Stimulated activated CD4-positive, alpha-beta T cell treated with anti-CD3 and anti-CD28 coated beads, Interleukin-12 subunit alpha, Interleukin-12 subunit beta, amount 100 ng/mL, for 48 hours (primary cell): ENCODE data around the gene YPEL3.

Experiments used
- DNase-seq, 3 donors: peaks; one replicate each; pipeline ENCODE4 v3.0.0-alpha.2; 2020; ENCODE audit warnings: low read depth in 2 of 3, low spot score in 1 of 3

Gene YPEL3

DNA sequence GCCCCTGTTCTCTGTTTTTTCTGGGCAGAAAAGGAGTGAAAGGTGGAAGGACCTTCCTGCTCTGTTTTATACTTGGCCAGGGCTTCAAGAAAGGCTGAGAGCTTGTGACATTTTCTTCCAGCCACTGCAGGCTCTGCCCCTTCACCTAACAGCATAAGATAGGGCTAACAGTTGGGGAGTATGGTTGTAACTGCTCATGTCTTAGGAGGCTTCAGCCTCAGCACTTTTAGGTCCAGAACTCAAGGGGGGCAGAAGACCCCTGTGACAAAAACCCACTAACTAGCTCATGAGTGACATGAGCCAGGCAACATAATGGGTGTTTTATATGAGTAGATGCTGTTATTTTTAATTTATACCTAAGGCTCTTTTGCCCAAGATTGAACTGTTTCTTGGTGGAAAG is 25.5 kb downstream of the YPEL3 start:
- DNase-seq, result no peak

DNA sequence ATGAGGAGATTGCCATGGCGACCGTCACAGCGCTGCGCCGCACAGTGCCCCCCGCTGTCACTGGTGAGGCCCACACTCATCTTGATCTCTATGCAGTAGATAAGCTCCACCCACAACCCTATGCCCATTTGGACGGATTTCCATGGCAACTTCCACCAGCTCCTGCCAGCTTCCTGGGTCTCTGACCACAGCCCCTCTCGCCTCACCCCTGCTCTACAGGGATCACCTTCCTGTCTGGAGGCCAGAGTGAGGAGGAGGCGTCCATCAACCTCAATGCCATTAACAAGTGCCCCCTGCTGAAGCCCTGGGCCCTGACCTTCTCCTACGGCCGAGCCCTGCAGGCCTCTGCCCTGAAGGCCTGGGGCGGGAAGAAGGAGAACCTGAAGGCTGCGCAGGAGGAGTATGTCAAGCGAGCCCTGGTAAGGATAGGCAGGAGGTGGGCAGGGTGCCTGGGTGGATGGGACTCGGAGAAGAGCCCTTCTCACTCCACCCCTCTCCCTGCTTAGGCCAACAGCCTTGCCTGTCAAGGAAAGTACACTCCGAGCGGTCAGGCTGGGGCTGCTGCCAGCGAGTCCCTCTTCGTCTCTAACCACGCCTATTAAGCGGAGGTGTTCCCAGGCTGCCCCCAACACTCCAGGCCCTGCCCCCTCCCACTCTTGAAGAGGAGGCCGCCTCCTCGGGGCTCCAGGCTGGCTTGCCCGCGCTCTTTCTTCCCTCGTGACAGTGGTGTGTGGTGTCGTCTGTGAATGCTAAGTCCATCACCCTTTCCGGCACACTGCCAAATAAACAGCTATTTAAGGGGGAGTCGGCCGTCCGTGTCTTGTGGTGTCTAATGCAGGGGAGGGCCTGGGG is 26.2 kb downstream of the YPEL3 start:
- no peak for DNase-seq

DNA sequence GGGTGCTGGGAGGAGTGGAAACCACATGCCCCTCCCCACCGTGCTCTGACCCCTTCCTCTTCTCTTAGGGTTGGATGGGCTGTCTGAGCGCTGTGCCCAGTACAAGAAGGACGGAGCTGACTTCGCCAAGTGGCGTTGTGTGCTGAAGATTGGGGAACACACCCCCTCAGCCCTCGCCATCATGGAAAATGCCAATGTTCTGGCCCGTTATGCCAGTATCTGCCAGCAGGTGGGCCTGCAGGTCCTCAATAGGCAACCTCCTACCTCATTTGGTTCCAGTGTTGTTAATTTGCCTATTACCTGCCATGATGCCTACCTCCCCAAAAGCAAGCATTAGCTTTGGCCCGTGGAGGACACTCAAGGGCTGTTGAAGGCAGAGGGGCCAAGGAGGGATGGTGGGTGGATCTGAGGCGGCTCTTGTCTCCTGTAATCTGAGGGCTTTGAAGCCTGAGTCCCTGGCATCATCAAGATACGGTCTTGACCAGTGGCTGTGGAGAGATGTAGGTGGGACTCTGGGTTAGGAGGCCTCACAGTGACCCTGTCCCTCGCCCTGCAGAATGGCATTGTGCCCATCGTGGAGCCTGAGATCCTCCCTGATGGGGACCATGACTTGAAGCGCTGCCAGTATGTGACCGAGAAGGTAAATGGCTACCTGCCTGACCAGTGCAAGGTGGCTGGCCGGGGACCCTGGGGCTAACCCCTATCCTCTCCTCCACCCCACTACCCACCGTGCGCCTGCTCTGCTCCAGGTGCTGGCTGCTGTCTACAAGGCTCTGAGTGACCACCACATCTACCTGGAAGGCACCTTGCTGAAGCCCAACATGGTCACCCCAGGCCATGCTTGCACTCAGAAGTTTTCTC is 27.0 kb downstream of the YPEL3 start:
- DNase-seq, result peak; percentile 30 to 51 (median 40)

DNA sequence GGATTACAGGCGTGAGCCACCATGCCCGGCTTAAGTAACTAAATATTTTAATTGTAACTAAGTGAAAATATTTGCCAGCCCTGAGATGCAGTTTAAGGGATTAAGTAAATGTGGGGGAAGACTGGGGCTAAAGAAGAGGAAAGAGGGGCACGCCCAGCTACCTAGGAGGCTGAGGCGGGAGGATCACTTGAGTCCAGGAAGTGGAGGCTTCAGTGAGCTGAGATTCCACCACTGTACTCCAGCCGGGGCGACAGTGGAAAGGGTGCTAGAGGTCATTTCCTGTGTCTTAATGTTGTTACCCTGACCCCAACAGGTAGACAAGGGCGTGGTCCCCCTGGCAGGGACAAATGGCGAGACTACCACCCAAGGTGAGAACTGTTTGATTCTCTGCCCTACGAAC is 27.7 kb downstream of the YPEL3 start:
- DNase-seq, result no peak

DNA sequence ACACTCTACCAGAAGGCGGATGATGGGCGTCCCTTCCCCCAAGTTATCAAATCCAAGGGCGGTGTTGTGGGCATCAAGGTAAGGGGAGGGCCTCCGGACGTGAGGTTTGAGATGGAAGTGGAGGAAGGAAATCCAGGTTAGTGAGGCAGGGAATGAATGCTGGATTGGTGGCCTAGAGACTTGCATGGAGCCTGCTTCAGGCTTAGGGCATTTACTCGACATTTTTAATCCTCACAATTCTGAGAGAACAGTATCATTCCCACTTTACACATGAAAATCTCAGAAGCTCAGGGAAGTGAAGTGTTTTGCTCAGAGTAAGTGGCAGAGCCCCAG is 28.5 kb downstream of the YPEL3 start:
- DNase-seq, result no peak

DNA sequence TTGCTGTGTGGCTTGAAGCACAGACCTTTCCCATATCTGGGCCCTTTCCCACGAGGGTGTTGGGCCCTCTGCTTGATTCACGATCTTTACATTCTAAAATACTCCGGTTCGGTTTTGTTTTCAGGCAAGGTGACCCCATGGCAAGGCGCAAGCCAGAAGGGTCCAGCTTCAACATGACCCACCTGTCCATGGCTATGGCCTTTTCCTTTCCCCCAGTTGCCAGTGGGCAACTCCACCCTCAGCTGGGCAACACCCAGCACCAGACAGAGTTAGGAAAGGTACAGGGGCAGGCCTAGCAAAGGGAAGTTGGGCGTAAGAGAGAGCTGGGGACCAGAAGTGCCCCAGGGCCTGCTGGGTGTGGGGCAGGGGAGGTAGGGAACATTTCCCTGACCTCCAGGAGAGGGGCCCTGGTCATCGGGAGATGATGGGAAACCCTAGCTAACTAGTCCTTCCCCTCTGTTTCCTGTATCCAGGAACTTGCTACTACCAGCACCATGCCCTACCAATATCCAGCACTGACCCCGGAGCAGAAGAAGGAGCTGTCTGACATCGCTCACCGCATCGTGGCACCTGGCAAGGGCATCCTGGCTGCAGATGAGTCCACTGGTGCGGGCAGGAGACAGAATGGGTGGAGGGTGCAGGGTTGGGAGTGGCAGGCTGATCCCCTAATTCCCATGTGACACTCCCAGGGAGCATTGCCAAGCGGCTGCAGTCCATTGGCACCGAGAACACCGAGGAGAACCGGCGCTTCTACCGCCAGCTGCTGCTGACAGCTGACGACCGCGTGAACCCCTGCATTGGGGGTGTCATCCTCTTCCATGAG is 29.0 kb downstream of the YPEL3 start:
- no peak for DNase-seq

DNA sequence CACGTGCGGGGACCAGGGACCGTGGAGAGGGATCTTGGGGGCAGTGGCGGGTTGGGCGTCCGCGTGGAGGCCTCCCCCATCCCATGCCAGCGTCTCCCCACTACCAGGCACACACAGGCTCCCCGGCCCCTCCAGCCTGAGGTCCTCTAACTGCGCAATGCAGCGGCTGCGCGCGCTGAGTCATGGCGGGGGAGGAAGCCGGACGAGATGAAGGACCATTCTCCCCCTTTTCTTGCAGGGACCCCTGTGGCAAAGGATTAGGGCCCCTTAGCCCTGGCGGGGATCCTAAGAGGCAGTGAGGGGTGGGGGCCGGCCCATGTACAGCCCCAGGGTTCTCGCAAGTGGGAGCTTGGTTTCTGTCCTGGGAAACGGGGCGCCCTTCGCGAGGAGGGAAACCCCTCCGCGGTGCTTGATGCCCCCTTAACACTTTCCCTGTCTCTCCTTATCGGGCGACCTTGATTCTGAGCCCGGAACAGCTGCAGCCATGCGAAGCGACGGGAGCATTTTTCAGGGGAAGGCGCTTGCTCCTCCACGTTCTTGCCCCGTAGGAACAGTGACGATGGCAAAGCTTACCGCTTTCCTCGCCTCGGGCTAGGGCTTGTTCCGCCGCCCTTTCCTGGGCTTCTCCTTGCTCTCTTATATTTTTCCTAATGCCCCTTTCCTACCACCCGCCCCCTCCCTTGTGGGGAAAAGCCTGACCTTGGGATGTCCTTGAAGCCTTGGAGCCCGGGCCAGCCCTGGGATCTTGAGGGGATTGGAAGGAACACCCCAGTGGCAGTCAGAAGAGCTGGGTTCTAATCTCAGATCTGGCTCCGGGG is 29.9 kb downstream of the YPEL3 start:
- peak in 1 of 3 donors; percentile 22 for DNase-seq

DNA sequence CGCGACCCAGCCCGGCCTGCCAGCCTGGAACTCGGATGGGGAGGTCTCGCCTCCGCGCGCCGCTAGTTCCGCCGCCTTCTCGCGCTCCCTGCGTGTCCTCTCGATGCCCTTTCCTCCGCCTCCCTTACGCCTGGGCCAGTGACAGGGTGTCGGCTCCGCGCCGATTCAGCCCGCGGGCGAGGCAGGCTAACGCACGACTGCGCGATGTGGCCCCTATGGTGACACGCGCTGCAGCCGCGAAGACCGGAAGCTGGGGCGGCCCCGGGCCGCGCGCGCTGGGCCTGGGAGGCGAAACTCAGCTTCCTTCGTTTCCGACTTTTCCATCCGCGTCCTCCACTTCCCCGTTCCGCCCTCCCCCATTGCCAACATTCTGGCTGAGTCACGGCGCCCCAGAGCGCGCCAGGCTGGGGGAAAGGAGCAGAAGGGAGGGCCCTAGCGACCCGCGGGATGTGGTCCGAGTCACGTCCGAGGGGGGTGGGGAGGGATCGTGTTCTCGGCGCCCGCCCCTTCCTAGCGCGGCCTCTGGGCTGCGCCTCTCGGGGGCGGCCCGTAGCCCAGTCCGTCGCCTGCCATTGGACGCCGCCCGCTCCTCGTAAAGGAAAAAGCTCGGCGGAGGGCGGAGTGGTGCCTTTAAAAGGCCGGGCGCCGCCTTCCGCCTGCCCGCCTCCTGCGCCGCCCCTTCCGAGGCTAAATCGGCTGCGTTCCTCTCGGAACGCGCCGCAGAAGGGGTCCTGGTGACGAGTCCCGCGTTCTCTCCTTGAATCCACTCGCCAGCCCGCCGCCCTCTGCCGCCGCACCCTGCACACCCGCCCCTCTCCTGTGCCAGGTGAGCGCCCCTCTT is 30.7 kb downstream of the YPEL3 start, which contains the start of gene ALDOA:
Gene ALDOA, plus strand, starts transcription at position 659 of the 841 bp plus-strand sequence. CDS start 1,138 bp downstream, outside the sequence.
- DNase-seq, result peak; percentile 96 to 97 (median 97)

DNA sequence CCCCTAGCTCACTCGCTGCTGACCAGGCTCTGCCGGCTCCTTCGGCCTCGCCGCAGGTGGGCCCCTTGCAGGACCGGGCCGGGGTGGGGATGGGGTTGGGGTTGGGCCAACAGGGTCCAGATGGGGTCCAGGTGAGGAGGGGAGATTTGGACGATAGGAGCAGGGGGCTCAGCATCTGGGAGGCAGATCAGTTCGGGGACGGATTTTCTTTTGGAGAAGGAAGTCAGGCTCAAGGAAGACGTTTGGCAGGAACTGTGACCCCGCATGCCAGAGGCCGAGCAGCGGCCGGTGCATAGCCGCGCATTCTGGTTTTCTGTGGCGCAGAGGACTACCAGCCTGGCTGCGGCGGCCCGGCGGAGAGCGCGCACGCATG is 31.3 kb downstream of the YPEL3 start:
- DNase-seq, result no peak

DNA sequence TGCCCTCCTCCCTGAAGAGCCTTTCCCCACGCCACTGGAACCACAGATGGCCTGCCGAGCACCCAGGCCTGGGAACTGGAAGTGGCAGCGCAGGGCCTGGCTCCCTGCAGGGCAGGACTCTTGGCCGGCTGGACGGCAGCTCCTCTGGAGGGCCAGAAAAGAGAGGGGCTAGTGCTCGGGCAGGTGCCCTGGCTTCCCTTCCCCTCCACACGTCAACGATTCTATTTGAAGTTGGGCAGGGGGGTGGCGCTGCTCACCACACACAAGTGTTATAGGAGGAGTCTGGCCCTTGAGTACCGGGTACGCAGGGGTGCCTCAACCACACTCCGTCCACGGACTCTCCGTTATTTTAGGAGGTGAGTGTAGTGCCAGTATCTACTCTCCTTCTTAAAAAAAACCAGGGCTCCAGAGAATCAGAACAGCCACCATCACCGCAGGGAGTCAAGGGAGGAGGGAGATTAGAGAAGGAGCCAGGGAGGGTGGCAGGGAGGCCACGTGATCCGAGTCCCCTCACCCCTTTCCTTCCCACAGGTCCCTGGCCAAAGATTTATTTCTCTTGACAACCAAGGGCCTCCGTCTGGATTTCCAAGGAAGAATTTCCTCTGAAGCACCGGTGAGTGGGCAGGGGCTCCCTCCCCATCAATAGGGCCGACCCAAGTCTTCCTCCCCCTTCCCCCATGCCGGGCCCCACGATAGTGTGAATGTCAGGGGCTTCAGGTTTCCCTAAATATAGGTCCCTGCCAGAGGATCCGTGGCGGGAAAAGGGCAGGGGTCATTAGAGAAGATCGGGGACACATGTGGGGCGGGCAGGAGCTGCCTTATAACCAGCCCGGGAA is 31.9 kb downstream of the YPEL3 start:
- peak; percentile 57 to 65 (median 63) for DNase-seq

DNA sequence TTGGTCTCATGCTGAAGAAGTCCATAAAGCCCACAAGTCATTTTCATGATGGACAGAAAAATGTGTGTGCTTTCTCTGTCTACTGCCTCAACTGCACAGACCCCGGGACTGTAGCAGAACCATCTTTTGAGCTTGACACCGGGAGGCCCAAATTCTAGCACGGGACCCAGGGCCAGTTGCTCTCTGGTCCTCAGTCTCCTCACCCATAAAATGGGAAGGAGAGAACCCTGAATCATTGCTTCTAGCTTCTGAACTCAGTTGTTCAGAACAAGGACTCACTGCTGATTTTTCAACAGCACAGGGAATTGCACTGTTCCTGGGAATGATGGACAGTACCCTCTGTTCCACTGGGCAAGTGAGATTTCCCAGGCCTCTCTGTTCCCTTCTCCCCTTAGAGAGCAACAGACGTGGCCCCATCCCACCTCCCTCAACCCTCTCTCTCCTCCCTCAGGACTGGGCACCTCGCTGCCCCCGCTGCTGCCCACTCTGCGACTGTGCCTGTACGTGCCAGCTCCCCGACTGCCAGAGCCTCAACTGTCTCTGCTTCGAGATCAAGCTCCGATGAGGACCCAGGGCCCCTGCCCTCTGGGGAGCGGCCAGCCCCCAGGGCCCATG is 32.6 kb downstream of the YPEL3 start:
- no peak for DNase-seq

DNA sequence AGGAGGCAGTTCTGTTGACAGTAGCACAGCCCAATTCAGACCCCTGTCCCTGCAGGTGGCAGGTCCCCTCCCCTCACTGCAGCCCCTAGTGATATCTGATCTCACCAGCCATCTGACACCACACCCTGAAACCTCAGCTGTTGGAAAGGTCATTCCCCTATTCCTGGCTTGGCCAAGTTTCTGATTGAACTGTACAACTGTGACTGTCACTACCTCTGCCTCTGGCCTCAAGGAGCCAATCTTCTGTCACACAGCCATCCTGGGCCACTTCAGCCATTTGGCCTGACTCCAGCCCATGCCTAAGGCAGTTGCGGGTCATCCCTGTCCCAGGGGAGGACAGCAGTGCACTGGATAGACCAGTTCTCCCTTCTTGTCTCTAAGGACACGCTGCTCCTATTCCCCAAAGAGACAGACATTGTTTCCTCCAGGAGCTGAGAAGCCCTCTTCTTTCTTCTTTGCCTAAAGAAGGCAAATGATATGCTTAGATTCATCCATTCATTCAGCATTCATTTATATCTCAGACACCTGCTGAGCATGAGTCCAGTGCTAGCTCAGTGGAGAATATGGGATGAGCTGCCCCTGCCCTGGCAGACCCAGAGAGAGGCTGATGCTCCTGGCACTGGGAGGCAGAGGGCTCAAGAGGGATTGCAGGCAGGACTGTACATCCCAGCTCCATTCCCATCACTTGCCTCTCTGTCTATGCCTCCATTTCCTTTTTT is 35.0 kb downstream of the YPEL3 start:
- DNase-seq, result no peak

DNA sequence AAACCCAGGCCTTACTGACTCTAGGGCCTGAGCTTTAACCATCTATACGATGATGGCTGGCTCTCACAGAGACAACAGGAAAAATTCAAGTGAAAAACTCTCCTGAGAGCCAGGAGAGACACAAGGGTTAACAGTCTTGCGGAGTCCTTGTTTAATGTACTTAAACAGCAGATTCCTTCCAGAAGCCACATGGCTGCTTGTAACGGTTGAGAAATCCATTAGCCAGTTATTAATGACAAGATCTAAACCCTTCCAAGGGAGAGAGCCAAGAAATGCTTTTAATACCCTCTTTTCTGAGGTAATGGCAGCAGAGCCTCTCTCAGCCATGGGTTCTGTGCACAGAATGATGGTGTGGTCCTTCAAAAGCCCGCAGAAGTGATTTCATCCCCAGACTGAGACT is 35.7 kb downstream of the YPEL3 start:
- DNase-seq, result no peak

DNA sequence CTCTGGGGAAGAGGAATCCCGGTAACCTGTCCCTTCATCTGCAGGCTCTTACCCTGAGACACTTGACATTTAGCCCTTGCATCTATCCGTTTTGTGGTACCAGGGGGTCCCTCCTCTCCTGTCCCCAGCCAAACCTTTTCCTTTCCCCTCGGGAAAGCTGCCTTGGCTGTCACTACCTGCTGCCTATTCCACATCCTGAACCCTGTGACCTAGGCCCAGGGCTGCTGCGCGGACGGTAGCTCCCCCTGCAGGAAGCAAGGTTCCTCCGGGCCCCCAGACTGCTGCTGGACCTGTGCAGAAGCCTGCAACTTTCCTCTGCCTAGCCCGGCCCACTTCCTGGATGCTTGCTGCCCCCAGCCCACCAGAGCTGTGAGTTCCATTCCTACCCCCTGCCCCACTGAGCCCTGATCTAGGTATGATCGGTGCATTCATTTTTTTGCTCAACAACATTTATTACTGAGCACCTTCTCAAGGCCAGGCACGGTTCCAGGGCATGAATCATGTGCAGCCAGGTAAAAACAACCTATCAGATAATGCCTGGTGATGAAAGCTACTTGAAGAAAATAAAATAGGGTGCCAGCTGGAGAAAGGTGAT is 41.0 kb downstream of the YPEL3 start:
- DNase-seq, result peak in 2 of 3 donors; percentile 57 to 59

DNA sequence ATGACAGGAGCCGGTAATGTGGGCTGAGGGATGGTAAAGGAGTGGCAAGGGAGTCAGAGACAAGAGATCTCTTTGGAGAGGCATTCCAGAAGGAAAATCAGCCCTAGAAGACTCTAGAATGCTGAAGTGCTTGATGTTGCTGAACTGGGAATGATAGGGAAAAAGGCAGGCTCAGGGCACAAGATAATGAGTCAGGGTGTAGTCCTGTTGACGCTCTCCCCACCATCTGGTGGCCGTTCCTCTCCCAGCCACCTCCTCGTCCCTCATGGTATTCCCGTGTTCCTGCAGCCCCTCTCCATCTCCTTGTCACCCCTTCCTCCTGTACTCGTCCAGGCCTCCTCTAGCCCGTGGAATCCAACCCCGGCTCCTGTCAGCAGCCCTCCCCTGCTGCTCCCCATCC is 41.6 kb downstream of the YPEL3 start:
- no peak for DNase-seq

DNA sequence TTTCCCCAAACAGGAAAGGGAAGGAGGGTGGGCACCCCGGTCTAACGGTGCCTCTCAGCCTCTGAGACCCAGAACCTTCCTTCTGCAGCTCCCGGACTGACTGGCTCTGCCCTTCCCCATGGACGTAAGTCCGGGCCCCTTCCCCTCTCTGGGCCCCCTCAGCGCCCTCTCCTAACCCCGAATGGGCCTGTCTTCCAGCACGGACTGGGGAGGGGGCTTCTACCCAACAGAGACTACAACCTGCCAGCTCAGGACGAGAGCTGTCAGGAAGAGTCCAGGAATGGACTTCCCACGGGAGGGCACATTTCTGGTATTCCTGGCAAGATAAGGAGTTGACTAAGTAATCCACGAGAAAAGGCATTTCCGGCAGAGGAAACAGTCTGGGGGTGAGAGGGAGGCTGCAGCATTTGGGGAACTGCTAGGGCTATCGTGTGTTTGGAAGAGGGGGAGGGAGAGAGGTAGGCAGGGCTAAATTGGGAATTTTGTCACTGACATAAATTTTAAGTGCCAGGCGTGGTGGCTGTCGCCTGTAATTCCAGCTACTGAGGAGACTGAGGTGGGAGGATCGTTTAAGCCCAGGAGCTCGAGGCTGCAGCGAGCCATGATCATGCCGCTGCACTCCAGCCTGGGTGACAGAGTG is 42.5 kb downstream of the YPEL3 start:
- DNase-seq, result no peak
